Osteoblast (primary cell): ENCODE results near the gene HMOX1. TPM values are rescaled to one million over a fixed set of nuclear protein-coding genes. Genes with fewer than 3 reads are reported as not detected.

Experiments used
- DNase-seq: peaks from one replicate; pipeline ENCODE4 v3.0.0; 2011; ENCODE audit warnings: low spot score, mixed read lengths; ENCODE audit not compliant: insufficient read length; ENCODE audit errors: missing footprints
- H2AFZ ChIP-seq: 2 replicates; pipeline ENCODE4 v1.6.0; 2011; ENCODE audit warnings: mild to moderate bottlenecking, low read length
- H3K27ac ChIP-seq: 2 replicates; pipeline ENCODE4 v1.5.1; 2011; ENCODE audit warnings: mild to moderate bottlenecking, low read depth, low read length, moderate library complexity
- H3K27me3 ChIP-seq: 2 replicates; pipeline ENCODE4 v1.6.0; 2012; ENCODE audit warnings: mild to moderate bottlenecking, control low read depth, inconsistent platforms, low read length, moderate library complexity; ENCODE audit not compliant: insufficient read depth
- H3K36me3 ChIP-seq: 2 replicates; pipeline ENCODE4 v1.5.1; 2011; ENCODE audit warnings: mild to moderate bottlenecking, low read length, control low read depth, moderate library complexity; ENCODE audit not compliant: insufficient read depth
- H3K4me1 ChIP-seq: 2 replicates; pipeline ENCODE4 v1.5.1; 2011; ENCODE audit warnings: mild to moderate bottlenecking, low read length, control low read depth, moderate library complexity; ENCODE audit not compliant: insufficient read depth
- H3K4me2 ChIP-seq: 2 replicates; pipeline ENCODE4 v1.6.0; 2011; ENCODE audit warnings: mild to moderate bottlenecking, low read length; ENCODE audit not compliant: insufficient read depth
- H3K4me3 ChIP-seq: fragments of 200-600 bp; sonication (generic); 3 replicates; pipeline ENCODE4 v1.5.1; 2012; ENCODE audit warnings: mild to moderate bottlenecking, low read length, inconsistent platforms; ENCODE audit not compliant: insufficient read depth
- H3K79me2 ChIP-seq: 2 replicates; pipeline ENCODE4 v1.6.0; 2012; ENCODE audit warnings: mild to moderate bottlenecking, low read length, control low read depth, inconsistent platforms; ENCODE audit not compliant: insufficient read depth
- H3K9me3 ChIP-seq: 2 replicates; pipeline ENCODE4 v1.5.1; 2011; ENCODE audit warnings: low read depth, low read length, control low read depth
- H4K20me1 ChIP-seq: 2 replicates; pipeline ENCODE4 v1.6.0; 2012; ENCODE audit warnings: mild to moderate bottlenecking, low read length, control low read depth; ENCODE audit not compliant: insufficient read depth
- total RNA-seq: library from RNA; depleted of rRNA; stranded (reverse); fragments of >200 nt; gene quantifications from 2 replicates; pipeline ENCODE4 v1.2.3, GENCODE V29; 2012
- TF ChIP-seq, protein P1 (sequence below): IDR thresholded peaks from 2 replicates; pipeline ENCODE4 v1.5.1; 2011; ENCODE audit warnings: mild to moderate bottlenecking, low read depth, low read length, moderate library complexity; ENCODE audit errors: extremely low read depth

HMOX1 gene
- total RNA-seq, 1 donor, result 475 TPM

DNA sequence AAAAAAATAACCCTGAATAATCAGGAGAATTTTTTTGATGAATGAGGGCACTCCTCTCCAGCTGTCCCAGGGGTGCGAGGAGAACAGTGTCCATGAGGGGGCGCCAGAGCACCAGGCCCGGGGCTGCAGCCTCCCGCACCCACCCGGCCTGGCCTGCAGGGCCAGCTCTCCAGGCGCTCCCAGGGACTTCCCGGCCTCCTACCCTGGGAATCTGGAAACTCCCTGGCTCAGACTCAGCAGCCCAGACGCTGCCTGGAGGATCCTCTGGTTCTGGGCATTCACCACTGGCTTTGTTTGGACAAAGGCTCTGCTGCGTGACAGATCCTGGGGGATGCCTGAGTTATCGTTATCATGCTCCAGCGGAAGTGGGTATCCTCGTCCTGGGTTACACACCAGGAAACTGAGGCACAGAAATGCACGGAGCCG, 50.0 kb downstream of the HMOX1 start:
- DNase-seq, result peak; percentile 99
- TF ChIP-seq, protein P1, sequence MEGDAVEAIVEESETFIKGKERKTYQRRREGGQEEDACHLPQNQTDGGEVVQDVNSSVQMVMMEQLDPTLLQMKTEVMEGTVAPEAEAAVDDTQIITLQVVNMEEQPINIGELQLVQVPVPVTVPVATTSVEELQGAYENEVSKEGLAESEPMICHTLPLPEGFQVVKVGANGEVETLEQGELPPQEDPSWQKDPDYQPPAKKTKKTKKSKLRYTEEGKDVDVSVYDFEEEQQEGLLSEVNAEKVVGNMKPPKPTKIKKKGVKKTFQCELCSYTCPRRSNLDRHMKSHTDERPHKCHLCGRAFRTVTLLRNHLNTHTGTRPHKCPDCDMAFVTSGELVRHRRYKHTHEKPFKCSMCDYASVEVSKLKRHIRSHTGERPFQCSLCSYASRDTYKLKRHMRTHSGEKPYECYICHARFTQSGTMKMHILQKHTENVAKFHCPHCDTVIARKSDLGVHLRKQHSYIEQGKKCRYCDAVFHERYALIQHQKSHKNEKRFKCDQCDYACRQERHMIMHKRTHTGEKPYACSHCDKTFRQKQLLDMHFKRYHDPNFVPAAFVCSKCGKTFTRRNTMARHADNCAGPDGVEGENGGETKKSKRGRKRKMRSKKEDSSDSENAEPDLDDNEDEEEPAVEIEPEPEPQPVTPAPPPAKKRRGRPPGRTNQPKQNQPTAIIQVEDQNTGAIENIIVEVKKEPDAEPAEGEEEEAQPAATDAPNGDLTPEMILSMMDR, result peak; percentile 96
- H3K4me3 ChIP-seq, result no peak overlapping the region
- no peaks in the 10 kb centered on the region for H3K27me3 ChIP-seq
- peak overlapping the region; percentile 30 for H3K4me2 ChIP-seq
- H3K4me1 ChIP-seq, result peaks cover 8% of the 10 kb centered on the region
- peaks cover 8% of the 10 kb centered on the region for H3K36me3 ChIP-seq
- H3K79me2 ChIP-seq, result no peaks in the 10 kb centered on the region
- no peak overlapping the region for H2AFZ ChIP-seq
- H3K9me3 ChIP-seq, result peaks cover 4% of the 10 kb centered on the region
- no peaks in the 10 kb centered on the region for H4K20me1 ChIP-seq
- H3K27ac ChIP-seq, result peak overlapping the region; percentile 50

DNA sequence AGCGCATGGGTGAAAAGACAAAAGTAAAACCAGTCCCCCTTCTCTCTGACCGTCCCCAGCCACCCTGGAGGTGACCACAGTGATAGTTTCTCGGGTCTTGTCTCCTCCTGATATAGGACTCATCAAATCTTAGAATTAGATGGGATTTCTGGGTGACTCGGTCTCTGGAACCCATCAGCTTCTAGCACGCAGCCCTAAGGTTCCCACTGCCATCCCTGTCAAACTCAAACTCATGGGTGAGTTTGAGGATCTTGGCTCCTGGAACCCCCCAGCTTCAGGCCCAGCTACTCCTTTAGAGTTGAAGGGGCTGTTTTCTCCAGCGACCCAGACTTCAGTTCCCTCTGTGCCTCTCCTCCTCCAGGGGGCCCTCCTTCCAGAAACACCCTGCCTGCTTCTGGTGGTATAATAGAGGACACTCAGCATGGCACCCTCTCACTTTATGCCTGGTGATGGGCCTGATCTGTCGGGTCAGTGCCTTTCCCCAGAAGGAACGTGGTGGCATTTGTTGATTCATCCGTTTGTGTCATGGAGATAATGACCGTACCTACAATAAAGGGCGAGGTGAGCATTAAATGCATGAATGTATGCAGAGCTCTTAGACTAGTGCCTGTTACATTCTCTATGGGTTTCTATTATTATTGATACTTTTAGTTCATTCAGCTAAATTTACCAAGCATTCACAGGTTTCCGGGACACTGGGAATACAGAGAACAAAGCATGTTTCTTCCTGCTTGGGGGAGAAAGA, 50.8 kb downstream of the HMOX1 start:
- H3K4me3 ChIP-seq, result no peak overlapping the region
- TF ChIP-seq, protein P1, result peak; percentile 11
- no peaks in the 10 kb centered on the region for H3K79me2 ChIP-seq
- H4K20me1 ChIP-seq, result no peaks in the 10 kb centered on the region
- H3K9me3 ChIP-seq, result peaks cover 4% of the 10 kb centered on the region
- peaks cover 8% of the 10 kb centered on the region for H3K4me1 ChIP-seq
- peak overlapping the region; percentile 50 for H3K27ac ChIP-seq
- DNase-seq, result peak; percentile 58
- no peaks in the 10 kb centered on the region for H3K27me3 ChIP-seq
- peak overlapping the region; percentile 30 for H3K4me2 ChIP-seq
- H3K36me3 ChIP-seq, result peaks cover 8% of the 10 kb centered on the region
- H2AFZ ChIP-seq, result no peak overlapping the region

DNA sequence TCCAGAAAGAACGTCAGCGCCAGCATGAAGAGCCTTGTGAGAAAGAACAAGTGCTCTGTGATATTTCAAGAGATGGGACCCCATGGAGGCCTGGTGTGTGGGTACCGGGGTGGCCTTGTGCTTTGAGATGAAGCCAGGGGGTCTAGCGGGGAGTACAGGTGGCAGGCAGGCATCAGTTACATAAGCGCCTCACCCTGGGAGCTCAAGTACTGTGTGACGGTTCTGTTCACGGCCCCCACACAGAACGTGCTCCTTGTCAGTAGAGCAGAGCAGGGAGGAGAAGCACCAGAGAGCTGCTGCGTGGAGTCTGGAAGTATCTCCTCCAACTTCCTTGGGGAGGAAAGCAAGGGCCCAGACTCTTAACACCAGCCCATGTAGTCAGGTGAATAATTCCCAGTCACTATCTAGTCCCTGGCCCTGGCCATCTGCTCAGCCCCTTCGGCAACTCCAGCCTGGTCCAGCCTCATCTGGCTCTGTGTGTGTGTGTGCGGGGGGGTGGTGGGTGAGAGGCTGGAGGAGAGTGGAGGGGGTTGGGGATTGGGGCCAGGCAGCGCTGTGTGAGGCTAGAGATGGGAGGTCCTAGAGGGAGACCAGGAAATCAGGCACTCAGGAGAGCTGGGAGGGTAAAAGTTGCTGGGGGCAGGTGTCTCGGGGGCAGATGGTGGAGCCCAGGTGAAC, 51.5 kb downstream of the HMOX1 start:
- H3K9me3 ChIP-seq, result peaks cover 4% of the 10 kb centered on the region
- H3K4me3 ChIP-seq, result no peak overlapping the region
- no peak overlapping the region for H3K4me2 ChIP-seq
- no peaks in the 10 kb centered on the region for H3K27me3 ChIP-seq
- no peak overlapping the region for H3K27ac ChIP-seq
- TF ChIP-seq, protein P1, result no peak
- H2AFZ ChIP-seq, result no peak overlapping the region
- no peaks in the 10 kb centered on the region for H3K79me2 ChIP-seq
- no peaks in the 10 kb centered on the region for H4K20me1 ChIP-seq
- no peak for DNase-seq
- H3K36me3 ChIP-seq, result peaks cover 8% of the 10 kb centered on the region
- peaks cover 8% of the 10 kb centered on the region for H3K4me1 ChIP-seq

DNA sequence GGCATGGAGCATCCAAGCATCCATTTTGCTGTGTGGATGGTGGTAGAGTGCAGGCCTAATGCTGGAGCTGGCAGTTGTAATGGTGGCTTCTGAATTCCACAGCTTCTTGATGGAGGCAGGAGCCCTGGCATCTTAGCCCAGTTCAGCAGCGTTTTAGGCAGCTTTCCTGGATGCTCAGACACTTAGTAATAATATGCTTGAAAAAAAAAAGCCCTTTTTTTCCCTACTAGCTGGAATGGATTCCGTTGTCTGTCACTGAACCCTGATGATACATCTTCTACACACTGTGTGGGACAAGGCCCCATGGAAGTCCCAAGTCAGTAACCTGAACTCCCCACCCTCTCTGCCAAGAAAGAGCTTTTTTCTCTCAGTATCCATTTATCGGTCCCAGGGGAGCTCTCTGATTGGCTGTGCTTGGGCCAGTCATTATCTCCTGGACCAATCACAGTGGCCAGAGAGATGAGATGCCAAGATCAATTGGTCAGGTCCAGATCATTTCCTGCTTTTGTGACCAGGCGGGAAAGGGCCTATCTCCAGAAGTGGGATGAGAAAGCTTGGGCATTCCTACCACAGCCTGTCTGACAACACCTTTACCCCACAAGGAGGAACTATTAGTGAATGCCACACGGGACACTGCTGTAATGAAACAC, 53.3 kb downstream of the HMOX1 start:
- Histone ChIP-seq H3K4me3 (no peak overlapping the region), H3K79me2 (no peaks in the 10 kb centered on the region), H3K36me3 (peaks cover 8% of the 10 kb centered on the region), H3K4me1 (peaks cover 8% of the 10 kb centered on the region), H4K20me1 (no peaks in the 10 kb centered on the region), H2AFZ (no peak overlapping the region), H3K27ac (no peak overlapping the region), H3K4me2 (no peak overlapping the region), H3K9me3 (peaks cover 4% of the 10 kb centered on the region), H3K27me3 (no peaks in the 10 kb centered on the region)
- peak; percentile 32 for DNase-seq
- TF ChIP-seq, protein P1, result no peak
